Sigmoid colon (tissue), 7 donors: ENCODE measurements around the gene IFT80. TPM values are rescaled to one million over a fixed set of nuclear protein-coding genes. Genes with fewer than 3 reads are reported as not detected.
A peak's percentile ranks its signal among the peaks of the same experiment; 100 is the strongest.

Source experiments
- DNase-seq: peaks from one replicate; pipeline ENCODE4 v3.0.0-alpha.2; 2019
- H3K27ac ChIP-seq, 4 donors: fragments of 200-600 bp; sonication (generic); one replicate each; pipeline ENCODE4 v1.5.1; 2016 to 2019; ENCODE audit warnings: mild to moderate bottlenecking in 1 of 4
- H3K27me3 ChIP-seq, 3 donors: fragments of 200-600 bp; sonication (generic); one replicate each; pipeline ENCODE4 v1.5.1; 2019; ENCODE audit warnings: mild to moderate bottlenecking in 1 of 3
- H3K36me3 ChIP-seq, 4 donors: fragments of 200-600 bp; sonication (generic); one replicate each; pipeline ENCODE4 v1.5.1; 2016 to 2019
- H3K4me1 ChIP-seq, 4 donors: fragments of 200-600 bp; sonication (generic); one replicate each; pipeline ENCODE4 v1.5.1; 2017 to 2019
- H3K4me3 ChIP-seq, 4 donors: fragments of 200-600 bp; sonication (generic); one replicate each; pipeline ENCODE4 v1.5.1; 2017 to 2019; ENCODE audit warnings: mild to moderate bottlenecking in 2 of 4, moderate library complexity in 1 of 4
- H3K9me3 ChIP-seq, 4 donors: fragments of 200-600 bp in 3 of 4; sonication (generic) in 3 of 4; one replicate each; pipeline versions ENCODE4 v1.5.1 to v1.6.1; 2013 to 2019
- EP300 ChIP-seq, 4 donors: sonication (generic); formaldehyde crosslinking; IDR thresholded peaks; one replicate each; pipeline ENCODE4 v1.6.1; 2017; ENCODE audit warnings: antibody characterized with exemption in 4 of 4
- POLR2A ChIP-seq, 2 donors: fragments of 450-650 bp; IDR thresholded peaks; one replicate each; pipeline ENCODE4 v1.6.1; 2016; ENCODE audit warnings: antibody characterized with exemption in 2 of 2, mild to moderate bottlenecking in 2 of 2, moderate library complexity in 2 of 2
- POLR2AphosphoS5 ChIP-seq, 4 donors: sonication (generic); formaldehyde crosslinking; IDR thresholded peaks; one replicate each; pipeline ENCODE4 v1.6.1; 2017; ENCODE audit warnings: antibody characterized with exemption in 4 of 4
- WGBS, 2 donors: extraction: QIAGEN DNeasy Blood & Tissue Kit; methylation state at CpG; one replicate each; pipeline ENCODE4 v1.1.7; 2013; 5-methylcytosine and 5-hydroxymethylcytosine counted together
- intact Hi-C: fragments of 100-400 bp; cut with DNase I; formaldehyde crosslinking; loops from one replicate; pipeline ENCODE4 v1.15.1; 2023
- polyA plus RNA-seq, 3 donors: library from polyadenylated mRNA; stranded (reverse); fragments of 200-250 nt; gene quantifications; one replicate each; pipeline ENCODE4 v1.2.3, GENCODE V29; 2013
- total RNA-seq, 4 donors: library from RNA; depleted of rRNA; stranded (reverse); fragments of >200 nt; gene quantifications; one replicate each; pipeline ENCODE4 v1.1.0, GENCODE V29; 2016
- TF ChIP-seq, protein P1 (sequence below), 4 experiments: fragments of 450-650 bp in 3 of 4; fragments of 200-600 bp in 1 of 4; IDR thresholded peaks; one replicate each; pipeline ENCODE4 v1.5.1; 2016 to 2019; ENCODE audit warnings: antibody characterized with exemption in 4 of 4, mild to moderate bottlenecking in 3 of 4, moderate library complexity in 2 of 4
- donor health status: healthy with polysubstance abuse.
- donor health status: Bipolar disorder and iron deficiency.
- donor health status: healthy.

The IFT80 gene
- total and polyA plus RNA-seq, 7 donors, result 5.8 to 22.8 (median 15.0) TPM

DNA sequence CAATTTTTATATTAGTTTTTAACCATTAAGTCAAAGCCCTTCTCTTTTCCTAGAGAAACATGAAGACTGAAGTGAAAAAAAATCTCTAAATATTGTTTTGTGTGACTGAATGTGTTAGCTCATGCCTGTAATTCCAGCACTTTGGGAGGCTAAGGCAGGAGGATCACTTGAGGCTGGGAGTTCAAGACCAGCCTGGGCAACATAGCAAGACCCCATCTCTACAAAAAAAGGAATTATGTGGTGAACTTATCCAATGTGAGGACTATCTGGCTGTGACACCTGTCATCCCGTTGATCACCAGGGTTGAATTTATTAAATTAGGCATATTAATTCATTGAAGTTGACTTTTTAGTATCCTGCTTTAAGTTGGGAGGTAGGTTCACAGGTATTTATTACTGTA lies 13.5 kb upstream of the IFT80 start:
- WGBS, 2 donors, result 50 to 76% methylated on average over 1 of the region's 1 CpG

DNA sequence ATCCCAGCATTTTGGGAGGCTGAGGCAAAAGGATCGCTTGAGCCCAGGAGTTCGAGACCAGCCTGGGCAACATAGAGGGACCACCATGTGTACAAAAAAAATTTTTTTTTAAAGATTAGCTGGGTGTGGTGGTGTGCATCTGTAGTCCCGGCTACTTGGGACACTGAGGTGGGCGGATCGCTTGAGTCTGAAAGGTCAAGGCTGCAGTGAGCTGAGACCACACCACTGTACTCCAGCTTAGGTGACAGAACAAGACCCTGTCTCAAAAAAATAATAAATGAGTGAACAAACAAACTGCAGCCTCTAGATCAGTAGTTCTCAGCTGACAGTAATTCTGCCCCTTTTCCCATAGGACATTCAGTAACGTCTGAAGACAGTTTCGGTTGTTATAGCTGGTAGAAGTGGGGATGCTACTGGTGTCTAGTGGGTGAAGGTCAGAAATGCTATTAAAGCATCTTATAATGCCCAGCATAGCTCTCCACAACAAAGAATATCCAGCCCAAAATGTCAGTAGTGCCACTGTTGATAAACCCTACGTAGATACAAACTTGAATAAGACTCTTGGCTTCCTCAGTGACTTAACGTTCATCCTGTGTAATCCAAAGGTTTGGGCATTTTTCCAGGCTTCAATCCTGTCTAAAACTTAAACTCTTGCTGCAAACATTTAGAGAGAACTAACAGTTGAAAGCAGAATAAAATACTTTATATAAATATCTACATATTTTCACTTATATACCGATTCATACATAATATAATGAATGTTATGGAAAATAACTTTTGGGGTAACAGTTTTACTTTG lies 11.0 kb upstream of the IFT80 start:
- Histone ChIP-seq H3K36me3 (peaks cover 0 to 7% (median 0%) of the 10 kb centered on the region in 4 donors), H3K4me1 (no peaks in the 10 kb centered on the region), H3K27me3 (no peaks in the 10 kb centered on the region), H3K9me3 (no peaks in the 10 kb centered on the region), H3K27ac (no peak overlapping the region), H3K4me3 (no peak overlapping the region)
- intact Hi-C loops, result loop anchor here (5.0 to 10.0 kb wide), 2 partner anchors 248 to 645 kb away; no protein-coding TSS in a partner anchor
- DNase-seq, result no peak
- TF ChIP-seq EP300 (IDR thresholded peaks at IDR 0.05), result no peak
- TF ChIP-seq POLR2A (IDR thresholded peaks at IDR 0.05), result no peak
- no peak for TF ChIP-seq POLR2AphosphoS5 (IDR thresholded peaks at IDR 0.05)
- TF ChIP-seq, protein P1, sequence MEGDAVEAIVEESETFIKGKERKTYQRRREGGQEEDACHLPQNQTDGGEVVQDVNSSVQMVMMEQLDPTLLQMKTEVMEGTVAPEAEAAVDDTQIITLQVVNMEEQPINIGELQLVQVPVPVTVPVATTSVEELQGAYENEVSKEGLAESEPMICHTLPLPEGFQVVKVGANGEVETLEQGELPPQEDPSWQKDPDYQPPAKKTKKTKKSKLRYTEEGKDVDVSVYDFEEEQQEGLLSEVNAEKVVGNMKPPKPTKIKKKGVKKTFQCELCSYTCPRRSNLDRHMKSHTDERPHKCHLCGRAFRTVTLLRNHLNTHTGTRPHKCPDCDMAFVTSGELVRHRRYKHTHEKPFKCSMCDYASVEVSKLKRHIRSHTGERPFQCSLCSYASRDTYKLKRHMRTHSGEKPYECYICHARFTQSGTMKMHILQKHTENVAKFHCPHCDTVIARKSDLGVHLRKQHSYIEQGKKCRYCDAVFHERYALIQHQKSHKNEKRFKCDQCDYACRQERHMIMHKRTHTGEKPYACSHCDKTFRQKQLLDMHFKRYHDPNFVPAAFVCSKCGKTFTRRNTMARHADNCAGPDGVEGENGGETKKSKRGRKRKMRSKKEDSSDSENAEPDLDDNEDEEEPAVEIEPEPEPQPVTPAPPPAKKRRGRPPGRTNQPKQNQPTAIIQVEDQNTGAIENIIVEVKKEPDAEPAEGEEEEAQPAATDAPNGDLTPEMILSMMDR (IDR thresholded peaks at IDR 0.05), result no peak
- WGBS, 2 donors, result 83 to 84% methylated on average over 10 of the region's 10 CpGs

More for the DNA sequence above, 13.5 kb upstream of the IFT80 start:
- TF ChIP-seq EP300 (IDR thresholded peaks at IDR 0.05), result no peak
- TF ChIP-seq, protein P1 (IDR thresholded peaks at IDR 0.05), result no peak
- no peak for TF ChIP-seq POLR2AphosphoS5 (IDR thresholded peaks at IDR 0.05)
- TF ChIP-seq POLR2A (IDR thresholded peaks at IDR 0.05), result no peak
- DNase-seq, result no peak
- Histone ChIP-seq H3K27me3 (no peaks in the 10 kb centered on the region), H3K9me3 (no peaks in the 10 kb centered on the region), H3K27ac (no peak overlapping the region), H3K4me3 (no peak overlapping the region), H3K4me1 (no peaks in the 10 kb centered on the region), H3K36me3 (peaks cover 0 to 30% (median 0%) of the 10 kb centered on the region in 4 donors)
- intact Hi-C loops, result loop anchor here (2.0 to 5.0 kb wide), 2 partner anchors 250 to 380 kb away; no protein-coding TSS in a partner anchor

DNA sequence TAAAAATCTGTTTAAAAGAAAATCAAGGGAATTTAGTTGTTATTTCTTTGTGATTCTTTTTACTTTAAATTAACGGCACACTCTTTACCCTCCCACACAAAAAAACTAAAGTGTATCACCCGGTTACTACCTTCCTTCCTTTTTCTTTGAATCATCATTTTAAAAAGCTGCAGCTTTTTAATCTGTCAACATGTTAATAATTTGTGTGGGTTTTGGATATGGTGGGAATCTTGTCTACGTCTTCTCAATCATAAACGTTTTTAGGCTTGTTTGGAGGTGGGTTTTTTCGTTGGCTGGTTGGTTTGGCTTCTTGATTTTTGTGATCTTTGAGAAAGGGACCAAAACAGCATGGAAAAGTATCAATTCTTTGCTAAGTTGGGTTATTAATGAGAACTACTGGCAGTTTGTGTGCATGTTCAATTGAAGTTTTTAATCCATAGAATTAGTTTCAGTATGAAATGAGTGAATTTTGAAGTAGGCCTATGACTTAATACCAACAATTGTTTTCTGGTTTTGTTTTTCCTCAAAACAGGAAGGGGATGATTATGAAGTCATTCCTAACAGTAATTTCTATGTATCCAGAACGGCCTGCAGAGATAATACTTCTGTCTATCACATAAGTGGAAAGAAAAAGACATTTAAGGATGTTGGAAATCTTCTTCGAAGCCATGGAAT lies 4.9 kb upstream of the IFT80 start:
- peaks cover 0 to 42% (median 15%) of the 10 kb centered on the region in 3 donors for H3K27me3 ChIP-seq
- peak overlapping the region in 2 of 4 donors; percentile 85 to 87 for H3K27ac ChIP-seq
- 28% methylated on average over 7 of the region's 7 CpGs for WGBS, 2 donors
- peaks cover 0 to 19% (median 13%) of the 10 kb centered on the region in 4 donors for H3K4me1 ChIP-seq
- H3K4me3 ChIP-seq, result peak overlapping the region in 2 of 4 donors; percentile 61 to 76
- TF ChIP-seq POLR2AphosphoS5 (IDR thresholded peaks at IDR 0.05) (no peak), POLR2A (IDR thresholded peaks at IDR 0.05) (no peak), EP300 (IDR thresholded peaks at IDR 0.05) (no peak)
- TF ChIP-seq, protein P1 (IDR thresholded peaks at IDR 0.05), result no peak
- intact Hi-C loops, result loop anchor here (10.0 kb wide), 1 partner anchor 639 kb away; no protein-coding TSS in a partner anchor
- H3K36me3 ChIP-seq, result no peaks in the 10 kb centered on the region
- H3K9me3 ChIP-seq, result no peaks in the 10 kb centered on the region
- DNase-seq, result no peak

DNA sequence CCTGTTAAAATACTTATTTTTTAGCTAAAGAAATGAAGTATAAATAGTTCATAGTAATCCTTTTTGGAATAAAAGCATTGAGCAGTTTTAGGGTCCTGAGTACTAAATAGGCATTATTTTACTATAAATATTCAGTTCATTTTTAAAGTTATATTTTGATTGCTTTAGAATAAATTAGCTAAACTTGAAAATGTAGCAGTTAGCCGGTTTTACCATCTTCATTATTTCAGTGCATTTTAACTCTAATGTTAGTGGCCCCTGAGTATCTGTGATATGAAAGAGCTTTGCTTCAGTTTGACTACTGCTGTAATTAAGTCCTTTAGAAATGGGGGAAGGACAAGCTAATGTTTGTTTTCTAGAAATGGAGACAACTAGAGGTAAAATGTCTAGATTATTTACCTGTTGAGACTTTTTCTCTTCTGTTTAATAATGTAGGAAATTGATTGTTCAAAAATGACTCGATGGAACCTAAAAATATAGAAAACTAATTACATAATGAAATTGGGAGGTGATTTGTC lies 4.1 kb upstream of the IFT80 start:
- WGBS, 2 donors, result 8 to 31% methylated on average over 2 of the region's 2 CpGs
- intact Hi-C loops, result loop anchor here (10.0 kb wide), 1 partner anchor 638 kb away; no protein-coding TSS in a partner anchor
- Histone ChIP-seq H3K4me1 (peaks cover 0 to 25% (median 16%) of the 10 kb centered on the region in 4 donors), H3K27me3 (peaks cover 0 to 42% (median 15%) of the 10 kb centered on the region in 3 donors), H3K36me3 (no peaks in the 10 kb centered on the region), H3K27ac (peak overlapping the region; percentile 22 to 90 (median 86)), H3K9me3 (no peaks in the 10 kb centered on the region), H3K4me3 (peak overlapping the region in 3 of 4 donors; percentile 61 to 76 (median 69))
- TF ChIP-seq EP300 (IDR thresholded peaks at IDR 0.05) (no peak), POLR2AphosphoS5 (IDR thresholded peaks at IDR 0.05) (no peak), POLR2A (IDR thresholded peaks at IDR 0.05) (no peak)
- TF ChIP-seq, protein P1 (IDR thresholded peaks at IDR 0.05), result no peak
- DNase-seq, result no peak
